Hepatocyte (in vitro differentiated cells): ENCODE measurements around the gene PACS1. TPM values are rescaled to one million over a fixed set of nuclear protein-coding genes. Genes with fewer than 3 reads are reported as not detected.

Experiments used
- DNase-seq: peaks from one replicate; pipeline ENCODE4 v3.0.0-alpha.2; 2016; ENCODE audit warnings: low spot score
- H2AFZ ChIP-seq: fragments of 200-600 bp; sonication (generic); 2 replicates; pipeline ENCODE4 v1.6.0; 2016; ENCODE audit warnings: antibody characterized with exemption, mild to moderate bottlenecking
- H3K27ac ChIP-seq: fragments of 200-600 bp; sonication (generic); 2 replicates; pipeline ENCODE4 v1.5.1; 2016; ENCODE audit warnings: mild to moderate bottlenecking
- H3K27me3 ChIP-seq: fragments of 200-600 bp; sonication (generic); 2 replicates; pipeline ENCODE4 v1.6.1; 2016
- H3K36me3 ChIP-seq: fragments of 200-600 bp; sonication (generic); replicated peaks from 2 replicates; pipeline ENCODE4 v1.5.1; 2016; ENCODE audit warnings: low read depth; ENCODE audit not compliant: insufficient read depth
- H3K4me1 ChIP-seq: fragments of 200-600 bp; sonication (generic); 2 replicates; pipeline ENCODE4 v1.5.1; 2016; ENCODE audit warnings: mild to moderate bottlenecking, moderate library complexity; ENCODE audit not compliant: insufficient read depth
- H3K4me2 ChIP-seq: fragments of 200-600 bp; sonication (generic); 2 replicates; pipeline ENCODE4 v1.6.0; 2016
- H3K4me3 ChIP-seq: fragments of 200-600 bp; sonication (generic); 2 replicates; pipeline ENCODE4 v1.5.1; 2016; ENCODE audit warnings: mild to moderate bottlenecking
- H3K79me2 ChIP-seq: fragments of 200-600 bp; sonication (generic); 2 replicates; pipeline ENCODE4 v1.6.0; 2017; ENCODE audit warnings: mild to moderate bottlenecking
- H3K9me2 ChIP-seq: fragments of 200-600 bp; sonication (generic); replicated peaks from 2 replicates; pipeline ENCODE4 v1.6.0; 2017; ENCODE audit warnings: mild to moderate bottlenecking; ENCODE audit not compliant: insufficient read depth
- H3K9me3 ChIP-seq: fragments of 200-600 bp; sonication (generic); 2 replicates; pipeline ENCODE4 v1.5.1; 2016; ENCODE audit warnings: low read depth, mild to moderate bottlenecking
- H4K20me1 ChIP-seq: fragments of 200-600 bp; sonication (generic); 2 replicates; pipeline ENCODE4 v1.6.0; 2016; ENCODE audit warnings: mild to moderate bottlenecking; ENCODE audit not compliant: insufficient read depth, poor library complexity, severe bottlenecking
- CTCF ChIP-seq: fragments of 200-600 bp; sonication (generic); IDR thresholded peaks from 2 replicates; pipeline ENCODE4 v1.5.1; 2016; ENCODE audit warnings: antibody characterized with exemption, mild to moderate bottlenecking; ENCODE audit not compliant: poor library complexity
- EZH2 ChIP-seq: fragments of 200-600 bp; sonication (generic); IDR thresholded peaks from 2 replicates; pipeline ENCODE4 v1.6.1; 2016; ENCODE audit warnings: antibody characterized with exemption, mild to moderate bottlenecking, borderline replicate concordance
- EZH2phosphoT487 ChIP-seq: fragments of 200-600 bp; sonication (generic); IDR thresholded peaks from one replicate; pipeline ENCODE4 v1.6.1; 2018; ENCODE audit warnings: antibody characterized with exemption, mild to moderate bottlenecking, low read depth, moderate library complexity; ENCODE audit not compliant: unreplicated experiment, severe bottlenecking
- WGBS: methylation state at CpG from one replicate; pipeline ENCODE4 v1.1.6; 2016; ENCODE audit warnings: low lambda C conversion rate; ENCODE audit errors: missing lambda C conversion rate; 5-methylcytosine and 5-hydroxymethylcytosine counted together
- polyA plus RNA-seq: library from polyadenylated mRNA; unstranded; fragments of >200 nt; fragmentation: Nextera tagmentation; extraction: Ambion mirVana; gene quantifications from 2 replicates; pipeline ENCODE4 v1.2.1, GENCODE V29; 2016
- total RNA-seq: library from RNA; depleted of rRNA; stranded (reverse); fragments of >200 nt; gene quantifications from 2 replicates; pipeline ENCODE4 v1.2.3, GENCODE V29; 2014

PACS1 gene
- total and polyA plus RNA-seq, 2 experiments from 2014 or later: 28.2 to 71.5 TPM

- DNase-seq: no peak
- H2AFZ ChIP-seq: peak overlapping the region; percentile 57
- peak overlapping the region; percentile 80 for H3K4me2 ChIP-seq
- H3K4me3 ChIP-seq: peak overlapping the region; percentile 39
- H3K9me3 ChIP-seq: no peaks in the 10 kb centered on the region
- peaks cover 5% of the 10 kb centered on the region for H4K20me1 ChIP-seq
- no peaks in the 10 kb centered on the region for H3K9me2 ChIP-seq
- H3K27me3 ChIP-seq: no peaks in the 10 kb centered on the region
- peaks cover 22% of the 10 kb centered on the region for H3K4me1 ChIP-seq
- 36% methylated on average over 12 of the region's 12 CpGs for WGBS
- H3K36me3 ChIP-seq: no peaks in the 10 kb centered on the region
- no peak for TF ChIP-seq CTCF
- no peak for TF ChIP-seq EZH2phosphoT487
- no peak for TF ChIP-seq EZH2
- H3K79me2 ChIP-seq: peaks cover 39% of the 10 kb centered on the region
- H3K27ac ChIP-seq: peak overlapping the region; percentile 90
Measured at GRCh38 chr11:66051371-66051765, 18.7 kb upstream of the PACS1 start.

- WGBS: 1% methylated on average over 59 of the region's 84 CpGs
Measured at GRCh38 chr11:66051766-66052663, 18.1 kb upstream of the PACS1 start, which contains the start of gene SF3B2. Gene SF3B2, plus strand, starts transcription at chr11:66052364. Its CDS starts 21 bp downstream, at chr11:66052385.

GRCh38 chr11:66052664-66052982 lies 17.4 kb upstream of the PACS1 start:
- H2AFZ ChIP-seq: no peak overlapping the region
- H3K36me3 ChIP-seq: peaks cover 3% of the 10 kb centered on the region
- TF ChIP-seq EZH2phosphoT487 (no peak), EZH2 (no peak), CTCF (no peak)
- no peak for DNase-seq
- no peaks in the 10 kb centered on the region for H3K9me3 ChIP-seq
- peak overlapping the region; percentile 90 for H3K27ac ChIP-seq
- H3K4me2 ChIP-seq: peak overlapping the region; percentile 93
- H3K4me1 ChIP-seq: peaks cover 22% of the 10 kb centered on the region
- peaks cover 47% of the 10 kb centered on the region for H3K79me2 ChIP-seq
- 3% methylated on average over 17 of the region's 17 CpGs for WGBS
- H4K20me1 ChIP-seq: peaks cover 5% of the 10 kb centered on the region
- H3K27me3 ChIP-seq: no peaks in the 10 kb centered on the region
- H3K4me3 ChIP-seq: peak overlapping the region; percentile 80
- no peaks in the 10 kb centered on the region for H3K9me2 ChIP-seq

More at GRCh38 chr11:66051766-66052663, 18.1 kb upstream of the PACS1 start, which contains the start of gene SF3B2:
- no peaks in the 10 kb centered on the region for H3K27me3 ChIP-seq
- no peaks in the 10 kb centered on the region for H3K9me2 ChIP-seq
- no peaks in the 10 kb centered on the region for H3K9me3 ChIP-seq
- peak; percentile 99 for DNase-seq
- H3K36me3 ChIP-seq: peaks cover under 1% of the 10 kb centered on the region
- peaks cover 45% of the 10 kb centered on the region for H3K79me2 ChIP-seq
- TF ChIP-seq EZH2: no peak
- TF ChIP-seq EZH2phosphoT487: no peak
- no peak for TF ChIP-seq CTCF
- peaks cover 5% of the 10 kb centered on the region for H4K20me1 ChIP-seq
- H3K27ac ChIP-seq: peak within 1 kb of the TSS; percentile 90
- peak within 1 kb of the TSS; percentile 93 for H3K4me2 ChIP-seq
- H3K4me3 ChIP-seq: peak within 1 kb of the TSS; percentile 80
- H3K4me1 ChIP-seq: peaks cover 22% of the 10 kb centered on the region
- peak within 1 kb of the TSS; percentile 57 for H2AFZ ChIP-seq
